KOPT-K1 (cell line): ENCODE results near the gene CFAP210.
"Not testable (repeated sequence)": the region's sequence is repeated elsewhere in the genome, so short reads cannot be mapped to it uniquely, and the experiment has no call there.

ENCODE experiments used
- H3K27ac ChIP-seq: fragments of 200-600 bp; sonication (generic); 2 replicates; pipeline ENCODE4 v1.5.1; 2016; ENCODE audit warnings: antibody characterized with exemption, mild to moderate bottlenecking, low read depth, low read length; ENCODE audit not compliant: poor library complexity, severe bottlenecking
- H3K36me3 ChIP-seq: fragments of 200-600 bp; sonication (generic); 2 replicates; pipeline ENCODE4 v1.5.1; 2017; ENCODE audit warnings: antibody characterized with exemption, mild to moderate bottlenecking, low read length, moderate library complexity; ENCODE audit not compliant: insufficient read depth
- H3K9me3 ChIP-seq: fragments of 200-600 bp; sonication (generic); 2 replicates; pipeline ENCODE4 v1.5.1; 2017; ENCODE audit warnings: antibody characterized with exemption, low read length, mild to moderate bottlenecking; ENCODE audit not compliant: insufficient read depth, poor library complexity, severe bottlenecking

CFAP210 gene

DNA sequence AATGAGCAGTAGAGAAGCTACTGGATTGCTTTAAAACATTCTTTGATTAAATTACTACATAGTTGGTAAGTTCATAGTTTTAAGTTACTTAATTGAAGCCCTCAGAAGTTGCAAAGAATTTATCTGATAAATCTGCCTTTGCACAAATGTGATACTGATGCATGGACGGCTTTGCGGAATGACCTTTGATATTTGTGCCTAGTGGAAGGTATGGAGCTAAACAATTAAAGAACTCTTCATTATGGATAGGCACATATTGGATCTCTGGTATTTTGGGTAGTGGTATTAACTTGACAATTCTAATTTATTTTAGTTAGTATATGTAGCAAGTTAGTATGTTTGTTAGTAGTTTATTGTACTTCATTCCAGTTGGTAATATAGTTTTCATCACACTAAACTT lies 54.1 kb downstream of the CFAP210 start:
- peaks cover 65% of the 10 kb centered on the region for H3K36me3 ChIP-seq
- no peaks in the 10 kb centered on the region for H3K9me3 ChIP-seq
- no peak overlapping the region for H3K27ac ChIP-seq

GRCh38 chr2:169637620-169638019 lies 56.6 kb downstream of the CFAP210 start:
- Histone ChIP-seq H3K9me3 (no peaks in the 10 kb centered on the region), H3K27ac (no peak overlapping the region), H3K36me3 (peaks cover 89% of the 10 kb centered on the region)

- no peak overlapping the region for H3K27ac ChIP-seq
- H3K9me3 ChIP-seq: no peaks in the 10 kb centered on the region
- H3K36me3 ChIP-seq: peaks cover 96% of the 10 kb centered on the region
These were observed 57.6 kb downstream of the CFAP210 start for GRCh38 chr2:169636440-169637097.

- Histone ChIP-seq H3K9me3 (no peaks in the 10 kb centered on the region), H3K36me3 (peaks cover 97% of the 10 kb centered on the region), H3K27ac (no peak overlapping the region)
These were observed 68.4 kb downstream of the CFAP210 start for GRCh38 chr2:169625781-169626180.

DNA sequence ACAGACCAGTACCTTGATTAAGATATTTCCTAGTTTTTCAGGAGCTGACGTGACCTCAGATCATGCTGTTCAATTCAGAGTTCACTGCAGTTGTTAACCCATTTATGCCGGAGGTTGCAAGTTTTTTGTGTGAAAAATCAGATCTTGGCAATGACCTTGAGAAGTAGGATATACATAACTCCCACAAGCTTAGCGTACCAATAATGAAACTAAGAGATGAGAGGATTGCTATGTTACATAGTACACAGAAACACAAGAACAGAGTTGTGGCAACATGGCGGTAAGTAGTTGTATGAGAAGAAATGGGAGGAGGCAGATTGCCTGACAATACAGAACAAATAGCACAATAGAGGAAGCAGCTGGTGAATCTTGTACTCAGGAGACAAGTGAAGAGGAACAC lies 71.0 kb downstream of the CFAP210 start:
- H3K27ac ChIP-seq: no peak overlapping the region
- no peaks in the 10 kb centered on the region for H3K9me3 ChIP-seq
- H3K36me3 ChIP-seq: peaks cover 99% of the 10 kb centered on the region

DNA sequence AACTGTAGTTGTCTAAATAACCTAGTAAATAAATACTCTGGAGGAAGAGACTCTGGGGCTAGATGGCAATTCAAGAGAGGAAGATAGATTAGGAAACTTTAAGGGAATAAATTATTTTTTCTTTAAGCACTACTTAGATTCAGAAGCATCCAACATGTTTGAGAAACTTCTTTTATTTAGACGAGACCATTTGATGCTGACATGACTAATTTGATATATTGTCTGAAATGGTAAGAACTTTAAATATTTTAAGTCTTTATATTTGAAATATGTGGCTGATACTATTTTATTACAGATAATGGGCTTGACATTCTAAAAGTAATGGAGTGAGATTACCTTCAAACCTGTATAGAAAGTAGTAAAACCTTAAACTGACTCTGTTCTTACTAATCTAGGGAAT lies 73.7 kb downstream of the CFAP210 start:
- no peak overlapping the region for H3K27ac ChIP-seq
- peaks cover 93% of the 10 kb centered on the region for H3K36me3 ChIP-seq
- H3K9me3 ChIP-seq: peaks cover 9% of the 10 kb centered on the region

DNA sequence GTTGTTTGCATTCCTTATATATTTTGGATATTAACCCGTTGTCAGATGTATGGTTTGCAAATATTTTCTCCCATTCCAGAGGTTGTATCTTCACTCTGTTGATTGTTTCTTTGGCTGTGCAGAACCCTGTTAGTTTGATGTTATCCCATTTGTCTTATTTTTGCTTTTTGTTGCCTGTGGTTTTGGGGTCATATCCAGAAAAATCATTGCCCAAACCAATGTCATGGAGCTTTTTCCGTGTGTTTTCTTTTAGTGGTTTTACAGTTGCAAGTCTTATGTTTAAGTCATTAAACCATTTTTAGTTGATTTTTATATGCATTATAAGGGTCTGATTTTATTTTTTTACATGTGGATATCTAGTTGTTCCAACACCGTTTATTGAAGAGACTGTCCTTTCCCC lies 74.3 kb downstream of the CFAP210 start:
- Histone ChIP-seq H3K27ac (no peak overlapping the region), H3K36me3 (peaks cover 93% of the 10 kb centered on the region), H3K9me3 (peaks cover 12% of the 10 kb centered on the region)

GRCh38 chr2:169615982-169616381 lies 78.2 kb downstream of the CFAP210 start:
- not testable (repeated sequence) for H3K27ac ChIP-seq
- Histone ChIP-seq H3K36me3 (peaks cover 93% of the 10 kb centered on the region), H3K9me3 (peaks cover 12% of the 10 kb centered on the region)

- Histone ChIP-seq H3K36me3 (peaks cover 93% of the 10 kb centered on the region), H3K9me3 (peaks cover 12% of the 10 kb centered on the region), H3K27ac (no peak overlapping the region)
These were observed 80.3 kb downstream of the CFAP210 start for GRCh38 chr2:169613876-169614275.

- Histone ChIP-seq H3K27ac (no peak overlapping the region), H3K9me3 (no peaks in the 10 kb centered on the region), H3K36me3 (peaks cover 98% of the 10 kb centered on the region)
These were observed 84.9 kb downstream of the CFAP210 start for GRCh38 chr2:169609264-169609663.

DNA sequence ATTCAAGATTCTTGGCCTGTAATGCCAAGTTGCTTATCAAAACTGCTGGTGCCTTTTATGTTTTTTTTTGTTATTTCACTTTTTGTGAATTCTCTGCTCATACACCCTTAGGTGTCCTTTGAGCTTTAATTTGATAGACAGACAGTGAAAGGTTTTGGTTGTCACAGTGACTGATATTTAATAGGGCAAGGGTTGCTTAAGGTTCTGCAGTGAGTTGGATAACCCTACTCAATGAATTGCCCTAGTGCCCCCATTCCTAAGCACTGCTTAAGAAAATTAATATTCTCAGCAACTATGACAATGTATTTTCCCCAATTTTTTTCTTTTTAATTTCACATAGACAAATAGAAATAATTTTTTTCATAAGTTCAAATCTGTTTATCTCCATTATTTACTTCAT lies 94.6 kb downstream of the CFAP210 start:
- H3K27ac ChIP-seq: no peak overlapping the region
- no peaks in the 10 kb centered on the region for H3K9me3 ChIP-seq
- H3K36me3 ChIP-seq: peaks cover 19% of the 10 kb centered on the region

- Histone ChIP-seq H3K36me3 (peaks cover 19% of the 10 kb centered on the region), H3K9me3 (no peaks in the 10 kb centered on the region), H3K27ac (no peak overlapping the region)
These were observed 95.2 kb downstream of the CFAP210 start for GRCh38 chr2:169598982-169599381.

- H3K27ac ChIP-seq, H3K9me3 ChIP-seq: not testable (repeated sequence)
- H3K36me3 ChIP-seq: peaks cover 16% of the 10 kb centered on the region
These were observed 97.7 kb downstream of the CFAP210 start for GRCh38 chr2:169596546-169596945.
